NCI-H1105 treated with DMSO at 0.1 percent for 48 hours (cell line): ENCODE measurements around the gene CTCFL.

Experiments
- DNase-seq: peaks from one replicate; lab custom pipeline; 2025; lab: John Stamatoyannopoulos, UW

Gene CTCFL

GRCh38 chr20:57536120-57536708 lies 11.3 kb upstream of the CTCFL start:
- no peak for DNase-seq

- DNase-seq = no peak
Measured at GRCh38 chr20:57535297-57535696, 10.4 kb upstream of the CTCFL start.

- DNase-seq = no peak
Measured at GRCh38 chr20:57532104-57532503, 7.2 kb upstream of the CTCFL start.

- DNase-seq = no peak
Measured at GRCh38 chr20:57530327-57530981, 5.5 kb upstream of the CTCFL start.

GRCh38 chr20:57529810-57530209 lies 4.9 kb upstream of the CTCFL start:
- no peak for DNase-seq

- no peak for DNase-seq
Measured at GRCh38 chr20:57529160-57529585, 4.2 kb upstream of the CTCFL start.

GRCh38 chr20:57528148-57528547 lies 3.2 kb upstream of the CTCFL start:
- no peak for DNase-seq

- DNase-seq = no peak
Measured at GRCh38 chr20:57527728-57528127, 2.8 kb upstream of the CTCFL start.

- no peak for DNase-seq
Measured at GRCh38 chr20:57526885-57527460, 2.0 kb upstream of the CTCFL start.

- no peak for DNase-seq
Measured at GRCh38 chr20:57526087-57526884, 1.3 kb upstream of the CTCFL start.

- DNase-seq = no peak
Measured at GRCh38 chr20:57525328-57526086, 567 bp upstream of the CTCFL start.

GRCh38 chr20:57523782-57524181 lies 1.2 kb downstream of the CTCFL start:
- DNase-seq = no peak

GRCh38 chr20:57522380-57523140 lies 2.4 kb downstream of the CTCFL start:
- no peak for DNase-seq

- no peak for DNase-seq
Measured at GRCh38 chr20:57517904-57518303, 7.0 kb downstream of the CTCFL start.

GRCh38 chr20:57514273-57514751 lies 10.6 kb downstream of the CTCFL start:
- DNase-seq = peak; percentile 16

- no peak for DNase-seq
Measured at GRCh38 chr20:57513199-57513598, 11.7 kb downstream of the CTCFL start.

- no peak for DNase-seq
Measured at GRCh38 chr20:57512432-57512831, 12.5 kb downstream of the CTCFL start.

GRCh38 chr20:57511709-57512108 lies 13.2 kb downstream of the CTCFL start:
- DNase-seq = peak; percentile 63

GRCh38 chr20:57509665-57510237 lies 15.2 kb downstream of the CTCFL start:
- DNase-seq = no peak

GRCh38 chr20:57508831-57509230 lies 16.1 kb downstream of the CTCFL start:
- DNase-seq = no peak

- no peak for DNase-seq
Measured at GRCh38 chr20:57508381-57508780, 16.6 kb downstream of the CTCFL start.
